A673 (cell line): ENCODE data around the gene ALKAL2.

Experiments used
- CTCF ChIP-seq: fragments of 300-800, 200-600 bp; sonication (generic); conservative IDR thresholded peaks from 2 replicates; pipeline ENCODE4 v1.5.1; 2017; ENCODE audit warnings: low read depth, mild to moderate bottlenecking, antibody characterized with exemption, low read length, moderate library complexity, mixed read lengths
- EZH2 ChIP-seq: fragments of 200-600 bp; sonication (generic); IDR thresholded peaks from 2 replicates; pipeline ENCODE4 v1.6.1; 2017; ENCODE audit warnings: borderline replicate concordance, low read depth, mild to moderate bottlenecking, mixed read lengths, antibody characterized with exemption, low read length; ENCODE audit not compliant: poor library complexity, severe bottlenecking

- TF ChIP-seq CTCF, result no peak
- TF ChIP-seq EZH2, result no peak
These were observed 38.3 kb downstream of the ALKAL2 start for GRCh38 chr2:249538-250042.
